HCT116 (cell line): ENCODE results near the gene FBXL17. TPM values are rescaled to one million over a fixed set of nuclear protein-coding genes. Genes with fewer than 3 reads are reported as not detected.

ENCODE experiments used
- ATAC-seq: fragments of 200-7000 bp; cut with Tn5 transposase; 2 replicates; pipeline ENCODE4 v1.9.1; 2020; ENCODE audit warnings: mild to moderate bottlenecking, moderate library complexity
- BruUV-seq: library from RNA; stranded (reverse); fragments of 400-500 nt; replicated peaks from 2 replicates; lab custom pipeline; 2021; lab: Mats Ljungman, UMichigan
- CTCF ChIA-PET: fragments of 300-600 bp; sonication (Branson Sonifier 250); formaldehyde crosslinking; loops from one replicate; lab custom pipeline; 2021; ENCODE audit warnings: antibody characterized with exemption; lab: Charles Lee
- POLR2A ChIA-PET: fragments of 300-600, 350-600 bp; sonication (Branson Sonifier 250); formaldehyde crosslinking; loops from one replicate; lab custom pipeline; 2021; ENCODE audit warnings: antibody characterized with exemption; lab: Charles Lee
- RAD21 ChIA-PET, 2 experiments: fragments of 300-600 bp; sonication (Branson Sonifier 250); formaldehyde crosslinking; loops; one replicate each; lab custom pipeline; 2023; ENCODE audit warnings: low total read pairs in 2 of 2; ENCODE audit not compliant: uncharacterized antibody in 2 of 2, unreplicated experiment in 2 of 2, low non-redundant PET in 1 of 2; lab: Charles Lee
- DNase-seq: peaks from one replicate; pipeline ENCODE4 v3.0.0-alpha.2; 2010; ENCODE audit warnings: low read depth, low spot score
- H2AFZ ChIP-seq: fragments of 200-600 bp; shearing (Covaris generic), sonication (generic); 2 replicates; pipeline ENCODE4 v1.6.1; 2017; ENCODE audit warnings: low read depth, mixed run types, mixed read lengths, antibody characterized with exemption, low read length; ENCODE audit not compliant: poor library complexity, severe bottlenecking
- H3K27ac ChIP-seq: 2 replicates; pipeline ENCODE4 v1.5.1; 2012; ENCODE audit warnings: low read depth, low read length
- H3K27me3 ChIP-seq: fragments of 200-600 bp; sonication (generic); 2 replicates; pipeline ENCODE4 v1.6.1; 2016; ENCODE audit warnings: mixed run types, low read length, mixed read lengths; ENCODE audit not compliant: insufficient read depth
- H3K36me3 ChIP-seq, 2 experiments: fragments of 200-500 bp in 1 of 2; fragments of 200-600 bp in 1 of 2; sonication (Bioruptor generic) in 1 of 2; sonication (generic) in 1 of 2; 2 replicates each; pipeline versions ENCODE4 v1.5.1 to v1.6.1; 2014 to 2016; ENCODE audit warnings: low read length in 2 of 2, inconsistent platforms in 1 of 2, mixed read lengths in 1 of 2, mixed run types in 1 of 2; ENCODE audit not compliant: insufficient read depth in 2 of 2, control insufficient read depth in 1 of 2
- H3K4me1 ChIP-seq, 2 experiments: fragments of 200-600 bp in 1 of 2; sonication (generic) in 1 of 2; 2 replicates each; pipeline versions ENCODE4 v1.5.1 to v1.6.1; 2012 to 2017; ENCODE audit warnings: low read length in 2 of 2, inconsistent platforms in 1 of 2, mild to moderate bottlenecking in 1 of 2, mixed read lengths in 1 of 2, mixed run types in 1 of 2, moderate library complexity in 1 of 2; ENCODE audit not compliant: insufficient read depth in 2 of 2, control insufficient read depth in 1 of 2
- H3K4me2 ChIP-seq: fragments of 200-600 bp; sonication (generic); 2 replicates; pipeline ENCODE4 v1.6.1; 2017; ENCODE audit warnings: mixed run types, low read length, mixed read lengths
- H3K4me3 ChIP-seq, 2 experiments: fragments of 200-600 bp in 1 of 2; sonication (generic) in 1 of 2; replicated peaks in 1 of 2; 2 replicates each; pipeline ENCODE4 v1.5.1; 2011 to 2016; ENCODE audit warnings: low read length in 2 of 2, control low read depth in 1 of 2, low read depth in 1 of 2, mild to moderate bottlenecking in 1 of 2, mixed read lengths in 1 of 2, mixed run types in 1 of 2
- H3K79me2 ChIP-seq: fragments of 200-600 bp; sonication (generic); 2 replicates; pipeline ENCODE4 v1.6.1; 2017; ENCODE audit warnings: mild to moderate bottlenecking, mixed run types, low read length, moderate library complexity, mixed read lengths; ENCODE audit not compliant: insufficient read depth
- H3K9ac ChIP-seq: fragments of 200-600 bp; sonication (generic); 2 replicates; pipeline ENCODE4 v1.6.1; 2016; ENCODE audit warnings: low read length, mixed read lengths
- H3K9me2 ChIP-seq: fragments of 200-600 bp; sonication (generic), shearing (Covaris generic); 2 replicates; pipeline ENCODE4 v1.6.1; 2017; ENCODE audit warnings: mixed run types, mild to moderate bottlenecking, moderate library complexity; ENCODE audit not compliant: insufficient read depth
- H3K9me3 ChIP-seq, 2 experiments: fragments of 200-500 bp in 1 of 2; fragments of 200-600 bp in 1 of 2; sonication (Bioruptor generic) in 1 of 2; sonication (generic) in 1 of 2; 2 replicates each; pipeline ENCODE4 v1.6.1; 2014 to 2017; ENCODE audit warnings: low read length in 2 of 2, mixed read lengths in 2 of 2, inconsistent platforms in 1 of 2, low read depth in 1 of 2, mild to moderate bottlenecking in 1 of 2, mixed run types in 1 of 2, moderate library complexity in 1 of 2; ENCODE audit not compliant: control insufficient read depth in 1 of 2, insufficient read depth in 1 of 2
- H4K20me1 ChIP-seq: fragments of 200-600 bp; sonication (generic), shearing (Covaris generic); 2 replicates; pipeline ENCODE4 v1.6.1; 2017; ENCODE audit warnings: mixed run types, mild to moderate bottlenecking, moderate library complexity; ENCODE audit not compliant: insufficient read depth
- ELF1 ChIP-seq: IDR thresholded peaks from 2 replicates; pipeline ENCODE4 v1.6.1; 2012; ENCODE audit warnings: low read depth, borderline replicate concordance
- EZH2phosphoT487 ChIP-seq: fragments of 200-600 bp; IDR thresholded peaks from 2 replicates; pipeline ENCODE4 v1.6.1; 2018; ENCODE audit warnings: antibody characterized with exemption, borderline replicate concordance
- POLR2A ChIP-seq: IDR thresholded peaks from 2 replicates; pipeline ENCODE4 v1.7.0; 2011; ENCODE audit warnings: borderline replicate concordance; ENCODE audit not compliant: insufficient read depth, insufficient read length; ENCODE audit errors: extremely low read depth
- POLR2AphosphoS5 ChIP-seq: IDR thresholded peaks from 2 replicates; pipeline ENCODE4 v1.6.1; 2011; ENCODE audit warnings: mild to moderate bottlenecking, low read depth, low read length, moderate library complexity
- RAD21 ChIP-seq: IDR thresholded peaks from 2 replicates; pipeline ENCODE4 v1.6.1; 2012; ENCODE audit warnings: low read depth, mild to moderate bottlenecking
- TCF7L2 ChIP-seq: IDR thresholded peaks from 2 replicates; pipeline ENCODE4 v1.7.0; 2011; ENCODE audit warnings: borderline replicate concordance, inconsistent platforms; ENCODE audit not compliant: insufficient read depth, insufficient read length; ENCODE audit errors: extremely low read depth
- ZBTB33 ChIP-seq: IDR thresholded peaks from 2 replicates; pipeline ENCODE4 v1.6.1; 2011; ENCODE audit warnings: mild to moderate bottlenecking, low read length, moderate library complexity; ENCODE audit not compliant: insufficient replicate concordance; ENCODE audit errors: extremely low read depth
- ZNF274 ChIP-seq: fragments of 200-500 bp; sonication (Bioruptor generic); IDR thresholded peaks from 2 replicates; pipeline ENCODE4 v1.6.1; 2014; ENCODE audit warnings: mild to moderate bottlenecking, low read depth, low read length, inconsistent platforms
- intact Hi-C: fragments of 100-400 bp; cut with micrococcal nuclease; formaldehyde crosslinking; loops from 2 replicates; pipeline ENCODE4 v1.10.0; 2022
- total RNA-seq: library from RNA; stranded (reverse); gene quantifications from one replicate; pipeline ENCODE4 v1.2.1, GENCODE V29; 2021; ENCODE audit not compliant: unreplicated experiment

Gene FBXL17
- total RNA-seq, 1 experiment from 2014 or later = 9.4 TPM

- no peak overlapping the region for H2AFZ ChIP-seq
- H3K79me2 ChIP-seq = no peaks in the 10 kb centered on the region
- H3K9me2 ChIP-seq = no peaks in the 10 kb centered on the region
- no peak overlapping the region for H3K4me3 ChIP-seq
- intact Hi-C loops = no loop called here
- ATAC-seq (no peak), DNase-seq (no peak)
- H3K9ac ChIP-seq = no peak overlapping the region
- ChIA-PET POLR2A (no interaction called here), RAD21 (no interaction called here), CTCF (no interaction called here)
- no peaks in the 10 kb centered on the region for H3K4me1 ChIP-seq
- no peaks in the 10 kb centered on the region for H3K27me3 ChIP-seq
- no peak overlapping the region for H3K4me2 ChIP-seq
- no peak overlapping the region for H3K27ac ChIP-seq
- no peaks in the 10 kb centered on the region for H4K20me1 ChIP-seq
- no peaks in the 10 kb centered on the region for H3K36me3 ChIP-seq
- BruUV-seq = no TSS peak
- TF ChIP-seq ELF1 (no peak), RAD21 (no peak)
- no peaks in the 10 kb centered on the region for H3K9me3 ChIP-seq
Observed at GRCh38 chr5:107968998-107969397, 412.9 kb downstream of the FBXL17 start.

GRCh38 chr5:107968406-107968843, 413.5 kb downstream of the FBXL17 start:
- no peaks in the 10 kb centered on the region for H3K27me3 ChIP-seq
- no peaks in the 10 kb centered on the region for H3K79me2 ChIP-seq
- ATAC-seq (no peak), DNase-seq (no peak)
- no peaks in the 10 kb centered on the region for H3K9me3 ChIP-seq
- H3K36me3 ChIP-seq = no peaks in the 10 kb centered on the region
- CTCF ChIA-PET = no interaction called here
- RAD21 ChIA-PET = no interaction called here
- POLR2A ChIA-PET = no interaction called here
- no peak overlapping the region for H3K9ac ChIP-seq
- intact Hi-C loops = no loop called here
- BruUV-seq = no TSS peak
- H3K9me2 ChIP-seq = no peaks in the 10 kb centered on the region
- no peak overlapping the region for H2AFZ ChIP-seq
- H3K4me2 ChIP-seq = no peak overlapping the region
- H3K4me3 ChIP-seq = no peak overlapping the region
- TF ChIP-seq TCF7L2 (no peak), EZH2phosphoT487 (no peak), ZBTB33 (no peak), POLR2A (no peak), POLR2AphosphoS5 (no peak), ZNF274 (no peak)
- H4K20me1 ChIP-seq = no peaks in the 10 kb centered on the region
- H3K4me1 ChIP-seq = no peaks in the 10 kb centered on the region
- H3K27ac ChIP-seq = no peak overlapping the region
